Testis (tissue), 3 donors: ENCODE data around the gene PLA2G5. TPM values are rescaled to one million over a fixed set of nuclear protein-coding genes. Genes with fewer than 3 reads are reported as not detected.

ENCODE experiments used
- DNase-seq: peaks from one replicate; pipeline ENCODE4 v3.0.0-alpha.2; 2019
- H3K27ac ChIP-seq, 2 donors: fragments of 200-600 bp; sonication (generic); one replicate each; pipeline ENCODE4 v1.5.1; 2019
- H3K27me3 ChIP-seq: fragments of 200-600 bp; sonication (generic); one replicate; pipeline ENCODE4 v1.5.1; 2019
- H3K36me3 ChIP-seq: fragments of 200-600 bp; sonication (generic); one replicate; pipeline ENCODE4 v1.5.1; 2017; ENCODE audit warnings: low read depth; ENCODE audit errors: missing control alignments
- H3K4me1 ChIP-seq: fragments of 200-600 bp; sonication (generic); one replicate; pipeline ENCODE4 v1.5.1; 2019
- H3K4me3 ChIP-seq, 2 donors: fragments of 200-600 bp; sonication (generic); one replicate each; pipeline ENCODE4 v1.5.1; 2017 to 2019
- H3K9me3 ChIP-seq: fragments of 200-600 bp; sonication (generic); one replicate; pipeline ENCODE4 v1.5.1; 2017
- CTCF ChIP-seq, 3 experiments: fragments of 450-650 bp in 2 of 3; fragments of 200-600 bp in 1 of 3; sonication (generic) in 1 of 3; IDR thresholded peaks; one replicate each; pipeline ENCODE4 v1.5.1; 2016 to 2019; ENCODE audit warnings: antibody characterized with exemption in 3 of 3, mild to moderate bottlenecking in 2 of 3, moderate library complexity in 1 of 3
- POLR2A ChIP-seq: fragments of 450-650 bp; IDR thresholded peaks from one replicate; pipeline ENCODE4 v1.6.1; 2017; ENCODE audit warnings: antibody characterized with exemption, mild to moderate bottlenecking, moderate library complexity
- WGBS, 2 donors: methylation state at CpG; one replicate each; pipeline ENCODE4 v1.1.5; 2018; 5-methylcytosine and 5-hydroxymethylcytosine counted together
- intact Hi-C: fragments of 100-400 bp; cut with DNase I; formaldehyde crosslinking; loops from one replicate; pipeline ENCODE4 v1.15.1; 2023; ENCODE audit warnings: low total_unique reads
- polyA plus RNA-seq: library from polyadenylated mRNA; stranded (reverse); fragments of 350-450 nt; fragmentation: Illumina TruSeq; extraction: RNeasy Lipid Tissue Mini Kit (QIAGEN cat#74804); gene quantifications from one replicate; pipeline ENCODE4 v1.2.3, GENCODE V29; 2014; ENCODE audit warnings: low read depth, low replicate concordance; ENCODE audit not compliant: insufficient read depth
- total RNA-seq, 2 donors: library from RNA; depleted of rRNA; stranded (reverse); fragments of >200 nt; gene quantifications; one replicate each; pipeline ENCODE4 v1.2.3, GENCODE V29; 2016

PLA2G5 gene
- total and polyA plus RNA-seq, 3 donors from 2014 or later = 17.6 to 21.2 (median 19.8) TPM

GRCh38 chr1:20031161-20031560 is 38.8 kb upstream of the PLA2G5 start:
- Histone ChIP-seq H3K36me3 (no peaks in the 10 kb centered on the region), H3K27ac (peak overlapping the region; percentile 85 to 94), H3K27me3 (no peaks in the 10 kb centered on the region), H3K4me3 (peak overlapping the region; percentile 23 to 73), H3K9me3 (no peaks in the 10 kb centered on the region), H3K4me1 (peaks cover 39% of the 10 kb centered on the region)
- intact Hi-C loops = no loop called here
- DNase-seq = no peak
- no peak for TF ChIP-seq CTCF (IDR thresholded peaks at IDR 0.05)
- TF ChIP-seq POLR2A = no peak
- 53 to 55% methylated on average over 5 of the region's 5 CpGs for WGBS, 2 donors

- no peak for TF ChIP-seq CTCF (IDR thresholded peaks at IDR 0.05)
- TF ChIP-seq POLR2A = no peak
- Histone ChIP-seq H3K27me3 (no peaks in the 10 kb centered on the region), H3K36me3 (no peaks in the 10 kb centered on the region), H3K27ac (peak overlapping the region; percentile 85 to 94), H3K9me3 (no peaks in the 10 kb centered on the region), H3K4me1 (peaks cover 39% of the 10 kb centered on the region), H3K4me3 (peak overlapping the region; percentile 23 to 73)
- intact Hi-C loops = no loop called here
- 72 to 73% methylated on average over 2 of the region's 2 CpGs for WGBS, 2 donors
- no peak for DNase-seq
Observed at GRCh38 chr1:20031836-20032235, 38.2 kb upstream of the PLA2G5 start.

- H3K4me3 ChIP-seq = no peak overlapping the region
Observed at GRCh38 chr1:20032425-20032824, 37.6 kb upstream of the PLA2G5 start.

GRCh38 chr1:20033420-20033819 is 36.6 kb upstream of the PLA2G5 start:
- H3K27me3 ChIP-seq = no peaks in the 10 kb centered on the region
- intact Hi-C loops = no loop called here
- H3K36me3 ChIP-seq = no peaks in the 10 kb centered on the region
- H3K9me3 ChIP-seq = no peaks in the 10 kb centered on the region
- TF ChIP-seq CTCF (IDR thresholded peaks at IDR 0.05) (no peak), POLR2A (no peak)
- peak overlapping the region; percentile 55 to 85 for H3K27ac ChIP-seq
- H3K4me1 ChIP-seq = peaks cover 36% of the 10 kb centered on the region
- no peak for DNase-seq
- H3K4me3 ChIP-seq = no peak overlapping the region

More at GRCh38 chr1:20032425-20032824, 37.6 kb upstream of the PLA2G5 start:
- DNase-seq = no peak
- 96 to 100% methylated on average over 1 of the region's 1 CpG for WGBS, 2 donors
- Histone ChIP-seq H3K36me3 (no peaks in the 10 kb centered on the region), H3K27ac (peak overlapping the region; percentile 85 to 94), H3K9me3 (no peaks in the 10 kb centered on the region), H3K4me1 (peaks cover 35% of the 10 kb centered on the region), H3K27me3 (no peaks in the 10 kb centered on the region)
- no peak for TF ChIP-seq CTCF (IDR thresholded peaks at IDR 0.05)
- no peak for TF ChIP-seq POLR2A
- intact Hi-C loops = no loop called here

- Histone ChIP-seq H3K27ac (peak overlapping the region in 1 of 2 donors; percentile 85), H3K4me3 (no peak overlapping the region), H3K36me3 (no peaks in the 10 kb centered on the region), H3K27me3 (no peaks in the 10 kb centered on the region), H3K4me1 (peaks cover 31% of the 10 kb centered on the region), H3K9me3 (no peaks in the 10 kb centered on the region)
- WGBS, 2 donors = 41 to 67% methylated on average over 5 of the region's 5 CpGs
- peak; percentile 67 for DNase-seq
- TF ChIP-seq POLR2A (no peak), CTCF (IDR thresholded peaks at IDR 0.05) (no peak)
- intact Hi-C loops = no loop called here
Observed at GRCh38 chr1:20035114-20035513, 34.9 kb upstream of the PLA2G5 start.
